ENCODE data around the gene EFTUD2. TPM values are rescaled to one million over a fixed set of nuclear protein-coding genes. Genes with fewer than 3 reads are reported as not detected.

EFTUD2 gene
- total and polyA plus RNA-seq, 7 donors = 20.6 to 93.1 (median 48.4) TPM

GRCh38 chr17:44911133-44912001 lies 12.1 kb upstream of the EFTUD2 start:
- WGBS, 2 donors = 8 to 13% methylated on average over 56 of the region's 56 CpGs
- Histone ChIP-seq H3K9me3 (no peaks in the 10 kb centered on the region), H3K4me3 (peak overlapping the region in 3 of 4 donors; percentile 15 to 42 (median 35)), H3K36me3 (no peaks in the 10 kb centered on the region), H3K4me1 (peaks cover 0 to 20% (median 15%) of the 10 kb centered on the region in 4 donors), H3K27ac (peak overlapping the region in 1 of 4 donors; percentile 37), H3K27me3 (peaks cover 0 to 3% (median 0%) of the 10 kb centered on the region in 3 donors)
- TF ChIP-seq EP300 (IDR thresholded peaks at IDR 0.05) = no peak
- peak in 3 of 4 donors; percentile 42 to 73 (median 68) for TF ChIP-seq POLR2AphosphoS5 (IDR thresholded peaks at IDR 0.05)
- TF ChIP-seq CTCF (IDR thresholded peaks at IDR 0.05) = peak; percentile 22 to 38 (median 32)
- TF ChIP-seq POLR2A (IDR thresholded peaks at IDR 0.05) = no peak
- DNase-seq = peak; percentile 84
- intact Hi-C loops (cut with DNase I) = loop anchor here (10.0 kb wide), 1 partner anchor 283 kb away; no protein-coding TSS in a partner anchor

GRCh38 chr17:44910231-44911106 lies 11.2 kb upstream of the EFTUD2 start:
- WGBS, 2 donors = 83 to 89% methylated on average over 13 of the region's 13 CpGs
- peak; percentile 40 for DNase-seq
- intact Hi-C loops (cut with DNase I) = loop anchor here (10.0 kb wide), 1 partner anchor 284 kb away; no protein-coding TSS in a partner anchor
- no peak for TF ChIP-seq CTCF (IDR thresholded peaks at IDR 0.05)
- no peak for TF ChIP-seq EP300 (IDR thresholded peaks at IDR 0.05)
- TF ChIP-seq POLR2AphosphoS5 (IDR thresholded peaks at IDR 0.05) = no peak
- no peak for TF ChIP-seq POLR2A (IDR thresholded peaks at IDR 0.05)
- H3K27ac ChIP-seq = peak overlapping the region in 2 of 4 donors; percentile 53 to 60
- no peak overlapping the region for H3K4me3 ChIP-seq
- H3K9me3 ChIP-seq = no peaks in the 10 kb centered on the region
- H3K36me3 ChIP-seq = no peaks in the 10 kb centered on the region
- peaks cover 0 to 3% (median 0%) of the 10 kb centered on the region in 3 donors for H3K27me3 ChIP-seq
- H3K4me1 ChIP-seq = peaks cover 0 to 16% (median 10%) of the 10 kb centered on the region in 4 donors

- no peaks in the 10 kb centered on the region for H3K36me3 ChIP-seq
- H3K9me3 ChIP-seq = no peaks in the 10 kb centered on the region
- intact Hi-C loops (cut with DNase I) = loop anchor here (10.0 kb wide), 1 partner anchor 285 kb away; no protein-coding TSS in a partner anchor
- H3K27ac ChIP-seq = peak overlapping the region in 2 of 4 donors; percentile 53 to 60
- H3K27me3 ChIP-seq = peaks cover 0 to 3% (median 0%) of the 10 kb centered on the region in 3 donors
- DNase-seq = peak; percentile 52
- peaks cover 0 to 16% (median 10%) of the 10 kb centered on the region in 4 donors for H3K4me1 ChIP-seq
- WGBS, 2 donors = 75 to 85% methylated on average over 11 of the region's 11 CpGs
- H3K4me3 ChIP-seq = no peak overlapping the region
- TF ChIP-seq CTCF (IDR thresholded peaks at IDR 0.05) = no peak
- TF ChIP-seq POLR2AphosphoS5 (IDR thresholded peaks at IDR 0.05) = no peak
- TF ChIP-seq EP300 (IDR thresholded peaks at IDR 0.05) = no peak
- no peak for TF ChIP-seq POLR2A (IDR thresholded peaks at IDR 0.05)
Measured at GRCh38 chr17:44909681-44910144, 10.5 kb upstream of the EFTUD2 start.

DNA sequence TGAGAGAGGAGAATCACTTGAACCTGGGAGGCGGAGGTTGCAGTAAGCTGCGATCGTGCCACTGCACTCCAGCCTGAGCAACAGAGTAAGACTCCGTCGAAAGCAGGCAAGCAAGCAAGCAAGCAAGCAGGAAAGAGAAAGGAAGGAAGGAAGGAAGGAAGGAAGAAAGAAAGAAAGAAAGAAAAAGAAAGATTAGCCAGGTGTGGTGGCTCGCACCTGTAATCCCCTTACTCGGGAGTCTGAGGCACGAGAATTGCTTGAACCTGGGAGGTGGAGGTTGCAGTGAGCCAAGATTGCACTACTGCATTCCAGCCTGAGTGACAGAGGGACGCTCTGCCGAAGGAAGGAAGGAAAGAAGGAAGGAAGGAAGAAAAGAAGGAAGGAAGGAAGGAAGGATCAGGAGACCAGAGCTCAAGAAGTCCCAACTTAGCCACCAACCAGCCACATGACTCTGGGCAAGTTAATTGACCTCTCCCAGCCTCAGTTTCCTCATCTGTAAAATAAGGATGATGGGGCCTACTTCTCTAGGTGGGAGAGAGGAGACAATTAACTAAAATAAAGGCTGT lies 9.6 kb upstream of the EFTUD2 start:
- H3K27ac ChIP-seq = peak overlapping the region in 1 of 4 donors; percentile 60
- peaks cover 0 to 3% (median 0%) of the 10 kb centered on the region in 3 donors for H3K27me3 ChIP-seq
- H3K36me3 ChIP-seq = no peaks in the 10 kb centered on the region
- H3K4me1 ChIP-seq = peaks cover 0 to 16% (median 10%) of the 10 kb centered on the region in 4 donors
- no peak overlapping the region for H3K4me3 ChIP-seq
- TF ChIP-seq POLR2A (IDR thresholded peaks at IDR 0.05) = no peak
- TF ChIP-seq EP300 (IDR thresholded peaks at IDR 0.05) = no peak
- no peak for TF ChIP-seq POLR2AphosphoS5 (IDR thresholded peaks at IDR 0.05)
- no peak for TF ChIP-seq CTCF (IDR thresholded peaks at IDR 0.05)
- intact Hi-C loops (cut with DNase I) = no loop called here
- H3K9me3 ChIP-seq = no peaks in the 10 kb centered on the region
- 89 to 94% methylated on average over 10 of the region's 10 CpGs for WGBS, 2 donors
- DNase-seq = no peak
